Neural cell (in vitro differentiated cells): ENCODE results near the gene LRCH1.

Experiments used
- CTCF ChIP-seq: fragments of 450-650 bp; IDR thresholded peaks from 2 replicates; pipeline ENCODE4 v1.5.1; 2014; ENCODE audit warnings: antibody characterized with exemption, mild to moderate bottlenecking, moderate library complexity; ENCODE audit not compliant: poor library complexity, severe bottlenecking
- EZH2 ChIP-seq: fragments of 200-600, 300-800 bp; shearing (Covaris generic), sonication (generic); IDR thresholded peaks from 2 replicates; pipeline ENCODE4 v1.6.1; 2014; ENCODE audit warnings: antibody characterized with exemption, low read length, borderline replicate concordance, mild to moderate bottlenecking; ENCODE audit not compliant: insufficient read depth, poor library complexity, severe bottlenecking
- POLR2AphosphoS5 ChIP-seq: IDR thresholded peaks from 2 replicates; pipeline ENCODE4 v1.6.1; 2012
- REST ChIP-seq: IDR thresholded peaks from 2 replicates; pipeline ENCODE4 v1.6.1; 2012; ENCODE audit warnings: borderline replicate concordance

- TF ChIP-seq REST (no peak), CTCF (no peak), EZH2 (no peak), POLR2AphosphoS5 (no peak)
These were observed 34.9 kb downstream of the LRCH1 start for GRCh38 chr13:46587807-46588418.
